NCI-H2171 treated with DMSO at 0.1 percent for 48 hours (cell line): Measurements from ENCODE around the gene PHF21A.
"Not testable (repeated sequence)": the region's sequence is repeated elsewhere in the genome, so short reads cannot be mapped to it uniquely, and the experiment has no call there.

Experiments
- DNase-seq: peaks from one replicate; lab custom pipeline; 2025; lab: John Stamatoyannopoulos, UW

Gene PHF21A

DNA sequence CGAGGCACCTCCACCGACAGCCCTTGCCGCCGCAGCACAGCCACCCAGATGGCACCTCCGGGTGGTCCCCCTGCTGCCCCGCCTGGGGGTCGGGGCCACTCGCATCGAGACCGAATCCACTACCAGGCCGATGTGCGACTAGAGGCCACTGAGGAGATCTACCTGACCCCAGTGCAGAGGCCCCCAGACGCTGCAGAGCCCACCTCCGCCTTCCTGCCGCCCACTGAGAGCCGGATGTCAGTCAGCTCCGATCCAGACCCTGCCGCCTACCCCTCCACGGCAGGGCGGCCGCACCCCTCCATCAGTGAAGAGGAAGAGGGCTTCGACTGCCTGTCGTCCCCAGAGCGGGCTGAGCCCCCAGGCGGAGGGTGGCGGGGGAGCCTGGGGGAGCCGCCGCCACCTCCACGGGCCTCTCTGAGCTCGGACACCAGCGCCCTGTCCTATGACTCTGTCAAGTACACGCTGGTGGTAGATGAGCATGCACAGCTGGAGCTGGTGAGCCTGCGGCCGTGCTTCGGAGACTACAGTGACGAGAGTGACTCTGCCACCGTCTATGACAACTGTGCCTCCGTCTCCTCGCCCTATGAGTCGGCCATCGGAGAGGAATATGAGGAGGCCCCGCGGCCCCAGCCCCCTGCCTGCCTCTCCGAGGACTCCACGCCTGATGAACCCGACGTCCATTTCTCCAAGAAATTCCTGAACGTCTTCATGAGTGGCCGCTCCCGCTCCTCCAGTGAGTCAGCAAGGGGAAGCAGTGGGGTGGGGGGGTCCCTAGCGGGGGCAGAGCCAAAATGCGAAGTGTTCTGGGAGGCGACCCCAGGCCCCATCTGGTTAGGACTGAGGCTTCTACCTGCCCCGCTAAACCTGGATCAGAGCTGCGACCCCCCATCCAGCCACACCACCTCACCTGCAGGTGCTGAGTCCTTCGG lies 218.5 kb downstream of the PHF21A start:
- no peak for DNase-seq

DNA sequence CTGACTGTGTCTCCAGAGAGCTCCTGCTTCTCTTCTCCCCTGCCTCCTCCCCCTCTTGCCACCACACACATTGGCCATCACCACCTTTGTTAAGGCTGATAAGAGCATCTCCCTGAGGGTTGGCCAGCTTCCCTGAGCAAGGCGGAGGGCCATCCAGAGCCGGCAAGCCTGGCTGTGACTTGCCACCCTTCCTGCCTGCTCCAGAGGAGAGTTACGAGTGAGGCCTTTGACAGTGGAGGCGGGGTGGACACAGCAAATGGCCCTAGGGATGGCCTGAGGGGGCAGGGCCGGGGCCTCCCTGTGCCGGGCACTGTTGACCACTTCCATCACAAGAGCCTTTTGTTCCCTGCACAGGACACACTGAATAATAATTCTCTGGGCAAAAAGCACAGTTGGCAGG lies 219.6 kb downstream of the PHF21A start:
- no peak for DNase-seq

DNA sequence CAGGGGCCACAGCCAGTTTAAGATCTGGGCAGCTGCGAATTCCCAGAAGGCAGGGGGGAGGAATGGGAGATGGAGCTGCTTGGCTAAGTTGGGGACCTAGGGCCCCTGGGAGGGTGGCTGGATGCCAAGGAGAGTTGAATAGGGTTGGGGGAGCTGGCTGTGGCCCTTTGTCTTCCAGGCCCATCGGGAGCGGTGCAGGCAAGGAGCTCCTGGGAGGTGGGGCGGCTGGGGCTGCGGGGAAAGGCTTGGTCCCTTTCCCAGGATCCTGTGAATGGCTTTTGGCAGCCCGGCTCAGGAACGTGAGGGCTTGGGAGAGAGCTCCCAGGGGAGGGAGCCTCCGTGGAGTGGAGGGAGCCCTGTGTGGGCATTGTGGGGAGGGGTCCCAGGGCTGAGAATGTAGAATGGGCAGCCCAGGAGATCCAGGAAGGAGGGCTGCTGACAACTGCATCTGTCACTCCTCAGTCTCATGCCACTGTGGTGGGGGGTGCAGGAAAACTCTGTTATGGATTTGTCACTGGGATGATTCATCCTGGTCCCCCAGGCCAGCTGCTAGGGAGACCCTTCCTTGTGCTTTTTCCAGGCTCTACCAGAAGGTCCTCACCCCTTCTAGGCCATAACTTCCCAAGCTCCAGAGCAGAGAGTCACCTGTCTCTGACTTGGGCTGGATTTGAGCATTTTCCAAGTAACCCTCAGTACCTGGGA lies 220.2 kb downstream of the PHF21A start:
- DNase-seq = no peak

DNA sequence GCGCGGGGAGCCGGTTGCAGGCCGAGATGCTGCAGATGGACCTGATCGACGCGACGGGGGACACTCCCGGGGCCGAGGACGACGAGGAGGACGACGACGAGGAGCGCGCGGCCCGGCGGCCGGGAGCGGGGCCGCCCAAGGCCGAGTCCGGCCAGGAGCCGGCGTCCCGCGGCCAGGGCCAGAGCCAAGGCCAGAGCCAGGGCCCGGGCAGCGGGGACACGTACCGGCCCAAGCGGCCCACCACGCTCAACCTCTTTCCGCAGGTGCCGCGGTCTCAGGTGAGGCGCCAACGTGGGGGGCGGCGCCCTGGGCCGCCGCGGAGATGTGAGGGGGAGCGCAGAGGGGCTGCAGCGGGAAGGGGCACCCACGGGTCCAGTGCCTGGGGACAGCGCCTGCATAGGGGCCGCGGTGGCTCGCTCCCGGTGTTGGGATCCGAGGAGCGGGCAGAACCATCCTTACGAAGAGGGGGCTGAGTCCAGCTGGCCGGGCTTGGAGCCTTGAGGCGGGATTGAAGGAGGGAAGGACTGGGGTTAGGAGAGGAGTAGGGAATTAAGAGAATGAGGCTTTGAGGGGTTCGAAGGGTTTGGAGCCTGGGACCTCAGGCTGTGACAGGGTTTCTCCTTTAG lies 221.0 kb downstream of the PHF21A start:
- not testable (repeated sequence) for DNase-seq

DNA sequence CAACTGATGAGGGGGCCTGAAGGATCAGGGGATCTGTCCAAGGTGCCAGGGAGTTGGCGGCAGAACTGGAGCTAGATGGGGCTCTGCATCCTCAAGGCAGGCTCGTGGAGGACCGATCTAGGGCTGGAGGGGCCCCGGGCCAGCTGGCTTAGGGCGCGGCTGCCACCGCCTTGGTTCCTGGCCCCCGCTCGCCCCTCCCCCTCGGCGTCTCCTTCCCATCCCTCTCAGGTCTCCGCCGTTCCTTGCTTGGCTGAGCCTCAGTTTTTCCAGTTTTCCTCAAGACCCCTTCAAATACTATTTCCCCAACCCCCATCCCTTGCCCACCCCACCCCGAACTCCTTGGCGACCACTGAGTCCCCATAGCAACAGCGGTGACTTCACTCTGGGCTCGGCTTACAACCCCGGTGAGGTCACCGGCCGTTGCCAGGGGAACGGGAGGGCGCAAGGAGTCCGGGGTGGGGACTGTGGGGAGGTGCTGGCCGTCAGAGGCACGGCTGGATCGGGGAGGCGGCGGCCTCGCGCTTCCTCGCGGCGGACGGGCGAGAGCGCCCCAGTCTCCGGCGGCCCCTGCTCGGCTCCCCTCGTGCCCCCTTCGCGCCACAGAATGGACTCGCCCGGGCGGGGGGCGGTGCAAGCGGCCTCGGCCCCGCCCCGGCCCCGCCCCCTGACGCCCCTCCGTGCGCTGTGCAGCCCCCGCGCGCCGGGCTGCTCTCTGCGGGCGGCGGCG lies 221.6 kb downstream of the PHF21A start:
- peak; percentile 90 for DNase-seq

DNA sequence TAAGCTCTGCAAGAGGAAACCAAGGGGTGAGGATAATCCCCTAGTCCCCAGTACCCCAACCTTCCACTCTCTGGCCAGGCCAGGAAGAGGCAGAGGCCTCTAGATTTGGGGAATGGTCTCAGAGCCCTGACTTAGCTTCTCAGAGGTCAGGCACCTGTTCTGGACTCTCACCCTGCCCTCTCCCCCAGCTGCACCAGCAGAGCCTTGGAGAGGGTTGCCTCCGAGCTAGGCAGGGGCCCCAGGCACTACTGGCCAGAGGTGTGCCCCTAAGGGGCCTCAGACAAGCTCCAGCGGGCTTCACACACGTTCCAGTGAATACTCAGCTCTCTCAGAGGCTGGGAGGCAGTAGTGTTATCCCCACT lies 222.2 kb downstream of the PHF21A start:
- no peak for DNase-seq

DNA sequence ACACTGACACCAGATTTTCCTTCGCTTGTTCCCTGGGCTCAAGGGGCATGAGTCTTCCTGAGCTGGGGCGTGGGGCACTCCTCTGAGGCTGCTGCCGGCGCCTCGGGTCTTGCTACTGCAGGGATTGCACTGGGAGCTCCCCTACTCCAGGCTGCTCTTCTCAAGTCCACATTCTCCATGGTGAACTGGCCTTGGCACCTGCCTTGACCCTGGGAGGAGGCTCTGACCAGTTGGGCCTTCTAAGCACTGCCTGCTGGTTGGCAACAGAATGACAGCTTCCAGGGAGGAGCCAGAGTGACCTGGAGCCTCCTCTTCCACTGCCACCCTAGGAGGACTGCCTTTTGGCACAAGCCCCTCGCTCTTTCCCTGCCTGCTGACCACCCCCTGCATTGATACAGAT lies 223.7 kb downstream of the PHF21A start:
- no peak for DNase-seq

DNA sequence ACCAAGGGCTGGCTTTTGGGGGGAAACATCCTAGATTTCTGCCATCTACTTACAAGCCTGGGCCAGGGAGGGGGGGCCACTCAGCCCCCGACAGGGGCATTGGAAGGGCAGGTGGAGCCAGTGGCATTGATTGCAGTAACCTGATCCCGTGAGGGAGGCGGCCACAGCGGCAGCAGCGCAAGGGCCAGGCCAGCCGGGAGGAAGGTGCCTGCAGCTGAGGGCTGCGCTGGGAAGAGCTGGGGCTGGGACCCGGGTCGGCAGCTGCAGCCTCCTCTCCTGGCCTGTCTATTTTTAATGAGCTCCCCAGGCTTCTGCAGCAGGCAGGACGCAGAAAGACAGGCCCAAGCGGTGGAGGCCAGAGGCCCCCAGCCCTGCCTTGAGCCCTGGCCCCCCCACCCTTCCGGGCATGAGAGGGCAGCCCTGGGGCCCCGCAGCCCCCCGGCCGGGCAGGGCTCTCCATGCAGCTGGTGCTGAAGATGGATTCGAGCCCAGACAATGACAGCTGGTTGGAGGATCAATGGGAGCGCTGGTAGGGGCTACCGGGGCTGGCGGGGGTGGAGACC lies 224.8 kb downstream of the PHF21A start:
- DNase-seq = peak; percentile 84

DNA sequence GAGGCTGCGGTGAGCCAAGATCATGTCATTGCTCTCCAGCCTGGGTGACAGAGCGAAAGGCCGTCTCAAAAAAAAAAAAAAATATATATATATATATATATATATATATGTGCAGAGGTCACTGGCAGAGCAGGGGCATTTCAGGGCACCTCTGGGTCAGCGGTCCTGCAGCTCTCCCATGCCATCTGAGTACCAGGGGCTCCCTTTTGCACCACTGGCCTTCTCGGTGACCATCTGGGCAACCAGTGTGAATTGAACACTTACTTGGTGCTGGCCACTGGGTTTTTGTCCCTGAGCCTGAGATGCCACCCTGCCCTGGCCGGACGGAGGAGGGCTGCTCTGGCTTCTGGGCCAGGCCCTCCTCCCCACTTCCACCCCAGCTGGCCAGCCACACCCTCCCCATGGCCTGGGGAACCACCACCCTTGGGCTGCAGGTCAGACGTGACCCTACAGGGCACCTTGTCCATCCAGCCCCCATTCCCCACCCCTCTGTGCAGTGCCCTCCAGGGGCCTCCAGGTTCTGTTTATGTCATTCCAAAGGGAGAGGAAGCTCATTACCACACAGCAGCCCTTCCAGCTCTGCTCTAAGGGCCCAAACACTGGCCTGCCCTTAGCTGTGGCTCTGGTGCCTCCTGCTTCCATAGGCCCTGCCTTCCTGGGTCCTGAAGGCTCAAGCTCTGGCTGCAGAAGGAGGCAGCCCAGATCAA lies 225.5 kb downstream of the PHF21A start:
- no peak for DNase-seq

DNA sequence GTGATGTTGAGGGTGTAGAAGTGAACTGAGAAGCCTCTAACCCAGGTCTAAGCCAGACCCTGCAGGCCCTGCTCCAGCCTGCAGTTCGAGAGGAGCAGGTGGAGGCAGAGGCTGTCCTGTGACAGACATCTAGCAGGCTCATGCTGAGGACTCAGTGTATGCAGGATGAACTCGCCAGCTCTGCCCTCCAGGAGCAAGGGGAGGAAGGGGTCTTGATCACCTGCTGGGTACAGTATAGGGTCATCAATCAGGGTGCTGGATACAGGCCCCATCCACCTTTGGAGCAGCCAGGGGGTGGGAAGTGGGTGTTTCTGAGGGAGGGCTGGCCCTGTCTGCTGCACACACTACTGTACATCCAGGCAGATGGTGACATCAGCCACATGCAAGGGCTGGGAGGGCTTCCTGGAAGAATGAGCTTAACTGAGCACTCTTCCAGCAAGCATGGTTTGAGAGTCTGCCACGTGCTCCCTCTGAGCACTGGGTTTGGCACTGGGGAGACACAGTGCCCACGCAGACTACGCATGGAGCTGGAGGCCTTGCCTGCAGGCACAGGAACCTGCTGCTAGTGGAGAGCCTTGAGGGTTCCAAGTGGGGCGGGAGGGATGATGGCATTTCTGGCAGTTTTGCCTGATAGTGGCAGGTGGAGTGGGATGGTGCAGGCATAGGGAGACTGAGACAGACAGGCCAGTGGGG lies 226.6 kb downstream of the PHF21A start:
- no peak for DNase-seq

DNA sequence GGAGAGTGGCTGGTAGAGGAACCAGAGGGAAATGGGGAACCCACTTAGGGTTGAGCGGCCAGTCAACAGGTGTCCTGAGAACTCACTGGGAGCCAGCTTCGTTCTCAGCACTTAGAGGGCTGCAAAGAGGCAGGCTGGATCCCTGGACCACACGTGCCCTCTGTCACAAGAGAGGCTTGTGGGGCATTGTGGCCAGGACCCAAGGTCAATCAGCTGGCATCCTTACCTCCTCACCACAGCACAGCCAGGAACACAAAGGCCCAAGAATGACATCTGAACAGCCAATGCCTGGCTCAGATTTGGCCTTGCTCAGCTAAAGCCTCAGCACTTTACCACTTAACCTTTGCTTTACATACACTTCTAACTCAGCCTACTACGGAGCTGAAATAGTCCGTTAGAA lies 228.4 kb downstream of the PHF21A start:
- no peak for DNase-seq

DNA sequence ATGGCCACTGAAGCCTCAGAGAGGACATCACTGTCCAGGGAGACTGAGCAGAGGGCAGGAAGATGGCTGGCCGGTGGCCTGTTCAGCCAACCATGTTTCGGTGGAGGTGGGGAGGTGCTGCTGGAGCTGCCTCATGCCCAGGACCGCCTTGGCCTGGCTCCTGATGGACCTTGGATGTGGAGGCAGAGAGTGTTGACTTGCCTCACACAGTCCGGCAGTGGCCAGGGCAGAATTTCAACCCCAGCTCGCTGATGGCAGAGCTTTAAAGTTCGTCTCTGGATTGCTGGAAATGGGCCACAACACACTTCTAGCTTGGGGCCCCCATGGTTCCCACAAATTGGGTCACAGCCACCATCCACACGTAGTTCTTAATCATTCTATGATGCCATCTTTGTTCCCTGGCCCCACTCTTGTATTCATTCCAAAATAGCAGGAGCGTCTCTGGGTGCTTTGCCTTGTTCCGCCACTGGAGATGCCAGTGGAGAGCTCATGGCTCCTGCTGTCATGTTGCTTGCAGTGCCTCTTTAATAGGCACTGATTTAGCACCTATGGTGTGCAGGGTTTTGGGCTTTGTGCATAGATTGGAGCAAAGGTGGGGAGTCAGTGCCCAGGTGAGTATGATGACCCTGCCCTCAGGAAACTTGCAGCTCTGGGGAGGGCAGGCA lies 230.2 kb downstream of the PHF21A start:
- DNase-seq = no peak

DNA sequence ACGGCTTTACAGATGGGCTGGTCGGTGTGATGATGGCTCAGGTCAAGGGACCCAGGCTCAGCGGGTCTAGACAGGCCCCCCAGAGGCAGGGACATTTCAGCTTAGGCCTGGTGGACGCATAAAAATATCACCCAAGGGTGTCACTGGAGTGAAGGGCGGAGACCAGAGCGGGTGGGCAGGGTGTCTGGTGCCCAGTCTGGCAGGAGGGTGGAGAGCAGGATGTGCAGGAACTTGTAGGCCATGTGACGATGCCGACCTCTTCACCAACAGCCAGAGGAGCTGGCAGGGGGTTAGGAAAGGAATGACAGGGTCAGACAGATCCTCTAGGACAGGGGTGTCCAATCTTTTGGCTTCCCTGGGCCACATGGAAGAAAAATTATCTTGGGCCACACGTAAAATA lies 231.3 kb downstream of the PHF21A start:
- DNase-seq = no peak

DNA sequence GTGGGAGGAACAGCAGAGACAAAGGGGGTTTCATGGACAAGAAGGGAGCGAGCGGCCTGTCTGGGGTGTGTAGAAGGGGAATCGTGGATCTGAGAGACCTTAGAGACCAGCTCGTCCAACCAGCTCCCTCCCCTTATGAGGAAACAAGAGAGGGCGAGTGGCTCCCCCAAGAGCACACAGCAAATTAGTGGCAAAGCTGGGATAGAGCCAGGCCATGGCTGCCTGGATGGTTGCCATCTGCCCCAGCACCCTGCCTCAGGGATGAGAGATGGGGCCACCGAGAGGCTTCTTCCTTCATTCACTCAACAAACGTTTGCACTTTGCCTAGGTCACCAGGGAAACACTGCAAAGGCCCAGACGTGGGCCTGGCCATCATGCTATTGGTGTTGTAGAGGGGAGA lies 231.7 kb downstream of the PHF21A start:
- DNase-seq = no peak

DNA sequence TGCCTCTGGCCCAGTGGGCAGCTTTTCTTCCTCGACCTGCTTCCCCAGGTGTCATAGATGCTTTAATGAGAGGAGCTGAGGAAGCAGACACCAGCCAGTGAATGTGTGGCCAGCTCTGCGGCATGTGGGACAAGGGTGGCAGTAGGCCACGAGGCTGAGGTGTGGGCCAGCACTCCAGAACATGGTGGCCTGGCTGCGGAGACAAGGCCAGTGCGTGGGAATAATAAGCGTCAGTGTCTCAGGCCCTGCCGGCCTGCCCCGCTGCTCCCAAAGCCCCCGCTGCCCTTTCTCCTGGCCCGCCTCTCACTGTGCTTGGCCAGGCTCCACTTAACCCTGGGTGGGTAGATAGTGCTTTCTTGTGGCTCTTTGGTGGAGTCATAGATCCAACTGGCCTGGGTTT lies 233.7 kb downstream of the PHF21A start:
- no peak for DNase-seq

DNA sequence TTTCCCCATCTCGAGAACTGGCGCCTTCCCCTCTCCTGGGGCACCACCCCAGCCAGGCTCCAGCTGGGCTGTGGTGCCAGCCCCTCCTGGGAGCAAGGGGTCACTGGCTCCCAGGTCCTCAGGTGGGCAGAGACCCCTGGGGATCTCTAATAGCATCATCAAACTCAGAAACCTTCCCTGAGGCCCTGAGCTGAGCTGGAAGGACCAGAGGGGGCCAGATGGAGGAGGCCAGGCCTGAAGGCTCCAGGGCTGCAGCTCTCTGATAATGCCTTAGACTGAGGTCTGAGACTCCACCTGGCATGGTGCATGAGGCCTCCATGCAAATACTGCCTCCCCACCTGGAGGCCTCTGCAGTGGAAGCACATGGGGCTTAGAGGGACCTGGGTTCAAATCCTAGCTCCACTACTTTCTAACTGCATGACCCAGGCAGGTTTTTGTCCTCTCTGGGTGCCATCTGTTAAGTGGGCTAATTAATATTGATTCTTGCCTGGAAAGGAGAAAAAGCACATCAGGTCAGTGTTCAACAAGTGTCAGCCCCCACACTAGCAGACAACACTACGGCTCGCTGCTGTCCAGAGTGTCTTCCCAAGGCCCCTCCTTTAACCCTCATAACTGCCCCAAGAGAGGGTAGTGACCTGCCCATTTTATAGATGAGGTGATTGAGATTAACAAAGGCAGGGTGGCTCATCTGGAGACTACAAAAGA lies 234.3 kb downstream of the PHF21A start:
- peak; percentile 16 for DNase-seq

DNA sequence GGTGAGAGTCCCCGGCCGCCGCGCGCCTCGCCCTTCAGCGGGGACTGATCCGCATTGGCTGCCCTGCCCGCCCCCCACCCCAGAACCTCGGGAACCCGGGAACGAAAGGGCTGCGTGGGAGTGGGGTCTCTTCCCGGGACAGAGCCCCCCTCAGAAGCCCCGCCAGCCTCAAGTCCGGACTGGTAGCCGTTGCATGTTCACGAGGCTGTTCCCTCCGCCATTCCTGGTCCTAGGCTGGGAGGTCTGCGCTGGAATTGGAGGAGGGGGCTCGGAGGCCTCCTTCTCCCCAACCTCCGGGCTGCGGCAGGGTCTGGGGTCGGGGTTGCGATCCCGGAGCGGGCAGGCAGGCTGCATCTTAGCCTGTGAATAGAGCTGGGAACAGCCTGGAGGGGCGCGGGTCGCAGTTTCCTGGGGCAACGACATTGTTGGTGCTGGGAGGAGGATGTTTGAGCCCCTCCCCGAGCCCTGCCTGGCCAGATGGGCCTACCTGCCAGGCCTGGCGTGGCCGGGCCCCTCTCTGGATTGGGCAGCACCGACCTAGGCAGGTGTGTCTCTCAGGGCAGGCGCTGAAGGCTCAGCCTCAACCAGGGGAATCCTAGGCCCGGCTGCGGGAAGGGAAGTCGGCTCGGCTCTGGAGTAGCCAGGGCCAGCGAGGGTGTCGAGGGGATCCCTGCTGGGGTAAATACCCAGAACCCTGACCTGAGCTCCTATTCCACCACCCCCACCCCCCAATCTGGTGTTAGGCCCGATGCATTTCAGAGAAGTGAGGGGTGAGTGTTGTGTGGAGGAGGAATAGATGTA lies 235.1 kb downstream of the PHF21A start:
- DNase-seq = peak; percentile 38

DNA sequence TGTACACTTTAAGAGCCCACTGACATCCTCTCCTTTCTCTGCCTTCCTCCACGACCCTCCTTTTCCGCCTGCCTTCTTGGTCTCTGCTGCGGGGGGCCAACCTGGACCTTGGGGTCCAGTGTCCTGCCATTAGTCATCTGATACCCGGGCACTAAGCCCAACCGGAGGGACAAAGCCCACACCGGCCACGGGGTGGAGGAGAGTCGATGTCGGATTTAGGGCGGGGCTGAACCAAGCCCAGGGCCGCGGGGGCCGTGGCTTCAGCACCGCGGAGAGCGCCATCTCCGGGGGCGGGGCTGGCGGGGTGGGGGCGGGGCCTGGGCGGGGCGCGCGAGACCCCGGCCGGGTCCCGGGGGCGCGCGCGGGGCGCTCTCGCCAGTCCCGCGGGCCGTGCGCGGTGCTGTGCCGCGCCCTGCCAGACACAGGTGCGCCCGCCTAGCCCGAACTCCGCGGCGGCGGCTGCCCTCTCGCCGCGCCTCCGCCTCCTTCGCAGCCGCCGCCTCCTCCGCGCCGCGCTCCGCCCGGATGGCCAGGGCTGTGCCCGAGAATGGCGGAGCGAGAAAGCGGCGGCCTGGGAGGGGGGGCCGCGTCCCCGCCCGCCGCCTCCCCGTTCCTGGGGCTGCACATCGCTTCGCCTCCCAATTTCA lies 235.9 kb downstream of the PHF21A start, which contains the start of gene MAPK8IP1:
Gene MAPK8IP1, plus strand, starts transcription at position 378 of the 647 bp plus-strand sequence. Its CDS starts 170 bp downstream, at position 548.
- DNase-seq = peak; percentile 73
